Measurements from ENCODE around the gene ACSL4. TPM values are rescaled to one million over a fixed set of nuclear protein-coding genes. Genes with fewer than 3 reads are reported as not detected.

Gene ACSL4
- total and polyA plus RNA-seq, 9 of the 15 experiments (the other 6 are each of a cell fraction or from before 2014, with no cell fraction given) = 9.8 to 35.1 (median 25.5) TPM

Small RNA genes within 50 kb of the gene (small RNA-seq; reads per million reads assigned to genes)
- gene AL118496.2 (not detected), gene RF00019 (not detected)

Other genes starting within 250 kb of the ACSL4 start
- 7.6 and 9.0 TPM in 2 replicates for gene NXT2, start 196.4 kb downstream of the ACSL4 start, total RNA-seq (2014; rRNA removed)
- gene NXT2, start 196.4 kb downstream of the ACSL4 start, total RNA-seq (2014; rRNA removed; fragmentation: Illumina TruSeq; extraction: Trizol) = 15.7 and 19.0 TPM in 2 replicates
- 13.2 and 14.2 TPM in 2 replicates for gene NXT2, start 196.4 kb downstream of the ACSL4 start, total RNA-seq (2015; rRNA removed; fragmentation: Illumina TruSeq; extraction: Trizol)
- gene NXT2, start 196.4 kb downstream of the ACSL4 start, total RNA-seq (2021) = 11.0 and 12.6 TPM in 2 replicates
- 12.4 and 18.6 TPM in 2 replicates for gene NXT2, start 196.4 kb downstream of the ACSL4 start, polyA plus RNA-seq (2011; rRNA removed)
- gene NXT2, start 196.4 kb downstream of the ACSL4 start, polyA plus RNA-seq (2014; fragmentation: Illumina TruSeq; extraction: Trizol) = 12.3 and 14.2 TPM in 2 replicates
- 10 to 100 TPM; 26.5 to 29.6 TPM for gene NXT2, start 196.4 kb downstream of the ACSL4 start, polyA plus RNA-seq (2014; fragmentation: Nextera tagmentation; extraction: Ambion mirVana)
- gene NXT2, start 196.4 kb downstream of the ACSL4 start, polyA plus RNA-seq (2014; rRNA removed) = 6.1 and 9.0 TPM in 2 replicates
- gene KCNE5, start 108.1 kb downstream of the ACSL4 start, total RNA-seq (2014; rRNA removed) = 0.29 TPM in 1 of 2 replicates, not detected in the other
- 0.32 and 0.36 TPM in 2 replicates for gene KCNE5, start 108.1 kb downstream of the ACSL4 start, total RNA-seq (2014; rRNA removed; fragmentation: Illumina TruSeq; extraction: Trizol)
- gene KCNE5, start 108.1 kb downstream of the ACSL4 start, total RNA-seq (2015; rRNA removed; fragmentation: Illumina TruSeq; extraction: Trizol) = 0.11 and 0.29 TPM in 2 replicates
- 0.36 and 0.38 TPM in 2 replicates for gene KCNE5, start 108.1 kb downstream of the ACSL4 start, total RNA-seq (2021)
- 0.09 and 0.21 TPM in 2 replicates for gene KCNE5, start 108.1 kb downstream of the ACSL4 start, polyA plus RNA-seq (2011; rRNA removed)
- 0.14 and 0.21 TPM in 2 replicates for gene KCNE5, start 108.1 kb downstream of the ACSL4 start, polyA plus RNA-seq (2014; fragmentation: Illumina TruSeq; extraction: Trizol)
- under 1 TPM; 0.08 to 0.15 TPM for gene KCNE5, start 108.1 kb downstream of the ACSL4 start, polyA plus RNA-seq (2014; fragmentation: Nextera tagmentation; extraction: Ambion mirVana)
- 0.13 TPM in 1 of 2 replicates, not detected in the other for gene KCNE5, start 108.1 kb downstream of the ACSL4 start, polyA plus RNA-seq (2014; rRNA removed)